HUES64 (cell line): ENCODE results near the gene NCK2.

ENCODE experiments used
- H3K27ac ChIP-seq: 2 replicates; pipeline ENCODE4 v1.7.0; 2013; ENCODE audit warnings: low read depth, low read length, inconsistent platforms
- H3K27me3 ChIP-seq: 2 replicates; pipeline ENCODE4 v1.6.1; 2013; ENCODE audit warnings: mild to moderate bottlenecking, low read length; ENCODE audit not compliant: insufficient read depth
- H3K36me3 ChIP-seq: 2 replicates; pipeline ENCODE4 v1.6.1; 2013; ENCODE audit warnings: mild to moderate bottlenecking, low read length; ENCODE audit not compliant: insufficient read depth
- H3K4me1 ChIP-seq: 2 replicates; pipeline ENCODE4 v1.6.1; 2013; ENCODE audit warnings: mild to moderate bottlenecking, low read length, moderate library complexity; ENCODE audit not compliant: insufficient read depth
- H3K4me3 ChIP-seq: 2 replicates; pipeline ENCODE4 v1.5.1; 2013; ENCODE audit warnings: mild to moderate bottlenecking, low read length, moderate library complexity
- H3K9ac ChIP-seq: 2 replicates; pipeline ENCODE4 v1.6.1; 2013; ENCODE audit warnings: mild to moderate bottlenecking, low read depth, low read length
- H3K9me3 ChIP-seq: 2 replicates; pipeline ENCODE4 v1.6.1; 2013; ENCODE audit warnings: low read depth, low read length; ENCODE audit not compliant: insufficient read depth
- WGBS: fragments of 150-250, 120-280 bp; methylation state at CpG from one replicate; pipeline ENCODE4 v1.1.7; 2013; ENCODE audit warnings: missing lambda C conversion rate; 5-methylcytosine and 5-hydroxymethylcytosine counted together

NCK2 gene

GRCh38 chr2:105737980-105738657, 6.6 kb upstream of the NCK2 start:
- Histone ChIP-seq H3K27ac (no peak overlapping the region), H3K9me3 (no peaks in the 10 kb centered on the region), H3K4me3 (no peak overlapping the region), H3K36me3 (no peaks in the 10 kb centered on the region), H3K9ac (no peak overlapping the region), H3K4me1 (no peaks in the 10 kb centered on the region), H3K27me3 (peaks cover 2% of the 10 kb centered on the region; the same call in 1 of the 2 replicates)
- 90% methylated on average over 4 of the region's 6 CpGs for WGBS

- H3K9me3 ChIP-seq, result no peaks in the 10 kb centered on the region
- peaks cover 1% of the 10 kb centered on the region; the same call in 1 of the 2 replicates for H3K4me1 ChIP-seq
- no peak overlapping the region for H3K27ac ChIP-seq
- 96% methylated on average over 6 of the region's 6 CpGs for WGBS
- no peak overlapping the region for H3K4me3 ChIP-seq
- no peaks in the 10 kb centered on the region for H3K36me3 ChIP-seq
- no peak overlapping the region for H3K9ac ChIP-seq
- peaks cover 8% of the 10 kb centered on the region; the same call in 1 of the 2 replicates for H3K27me3 ChIP-seq
These were observed 6.0 kb upstream of the NCK2 start for GRCh38 chr2:105738658-105739241.

DNA sequence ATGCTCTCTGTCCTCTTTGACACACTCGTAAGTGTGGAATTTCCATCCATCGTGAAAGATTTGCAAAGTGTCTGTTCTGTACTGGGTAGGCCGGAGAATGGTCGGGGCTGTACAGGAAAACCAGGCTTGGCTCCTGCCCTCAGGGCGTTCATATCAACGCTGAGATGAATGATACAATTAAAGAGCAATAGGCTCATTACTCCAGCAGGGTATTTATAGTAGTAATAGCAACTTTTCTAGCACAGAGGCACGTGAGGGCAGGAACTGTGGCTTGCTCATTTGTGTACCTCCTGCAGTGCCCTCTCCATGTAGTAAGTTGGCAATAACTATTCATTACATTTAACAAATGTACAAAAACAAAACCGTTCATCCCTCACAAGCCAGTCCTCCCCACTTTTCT, 5.3 kb upstream of the NCK2 start:
- 89% methylated on average over 8 of the region's 8 CpGs for WGBS
- H3K27ac ChIP-seq, result no peak overlapping the region

DNA sequence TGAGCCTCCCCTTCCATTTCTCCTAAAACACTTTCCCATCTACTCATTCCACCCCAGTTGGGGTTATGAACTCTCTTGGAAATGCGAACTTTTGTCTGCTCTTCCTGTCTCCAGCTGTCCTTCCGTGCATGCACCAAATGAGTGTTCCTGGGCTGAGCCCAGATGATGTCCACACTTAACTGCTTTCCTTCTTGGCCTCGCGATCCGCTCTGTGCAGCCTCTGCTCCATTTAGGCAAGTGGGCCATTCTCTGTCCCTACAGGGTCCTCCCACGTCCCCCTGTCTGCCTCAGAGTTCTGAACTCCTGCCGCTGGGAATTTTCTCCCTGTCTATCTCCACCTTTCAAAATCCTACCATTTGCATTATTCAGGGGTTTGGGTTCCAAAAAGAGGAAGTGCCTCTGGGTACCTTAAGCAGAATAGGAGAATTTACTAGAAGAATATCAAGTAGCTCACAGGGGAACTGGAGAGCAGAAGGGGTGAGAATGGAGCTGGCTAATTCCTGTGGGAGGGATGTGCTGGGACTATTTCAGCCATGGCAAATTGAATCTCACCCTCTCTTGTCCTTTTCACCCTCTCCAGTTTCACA, 4.7 kb upstream of the NCK2 start:
- H3K4me3 ChIP-seq, result no peak overlapping the region
- no peaks in the 10 kb centered on the region for H3K36me3 ChIP-seq
- peaks cover 6% of the 10 kb centered on the region for H3K4me1 ChIP-seq
- H3K27me3 ChIP-seq, result peaks cover 13% of the 10 kb centered on the region; the same call in 1 of the 2 replicates
- H3K9me3 ChIP-seq, result no peaks in the 10 kb centered on the region
- H3K9ac ChIP-seq, result no peak overlapping the region
- H3K27ac ChIP-seq, result no peak overlapping the region
- WGBS, result 81% methylated on average over 7 of the region's 7 CpGs

More for the DNA sequence above, 5.3 kb upstream of the NCK2 start:
- Histone ChIP-seq H3K4me3 (no peak overlapping the region), H3K27me3 (peaks cover 13% of the 10 kb centered on the region; the same call in 1 of the 2 replicates), H3K9me3 (no peaks in the 10 kb centered on the region), H3K9ac (no peak overlapping the region), H3K36me3 (no peaks in the 10 kb centered on the region), H3K4me1 (peaks cover 6% of the 10 kb centered on the region)

- peaks cover 7% of the 10 kb centered on the region for H3K4me1 ChIP-seq
- H3K36me3 ChIP-seq, result no peaks in the 10 kb centered on the region
- H3K4me3 ChIP-seq, result no peak overlapping the region
- no peak overlapping the region for H3K9ac ChIP-seq
- no peak overlapping the region for H3K27ac ChIP-seq
- H3K9me3 ChIP-seq, result no peaks in the 10 kb centered on the region
- peaks cover 13% of the 10 kb centered on the region; the same call in 1 of the 2 replicates for H3K27me3 ChIP-seq
- WGBS, result 87% methylated on average over 3 of the region's 3 CpGs
These were observed 3.5 kb upstream of the NCK2 start for GRCh38 chr2:105741174-105741573.

GRCh38 chr2:105741617-105742016, 3.1 kb upstream of the NCK2 start:
- H3K36me3 ChIP-seq, result no peaks in the 10 kb centered on the region
- no peak overlapping the region for H3K9ac ChIP-seq
- no peaks in the 10 kb centered on the region for H3K9me3 ChIP-seq
- peaks cover 13% of the 10 kb centered on the region; the same call in 1 of the 2 replicates for H3K27me3 ChIP-seq
- H3K4me3 ChIP-seq, result no peak overlapping the region
- peaks cover 11% of the 10 kb centered on the region for H3K4me1 ChIP-seq
- no peak overlapping the region for H3K27ac ChIP-seq
- WGBS, result 93% methylated on average over 4 of the region's 4 CpGs

- Histone ChIP-seq H3K27ac (no peak overlapping the region), H3K9me3 (no peaks in the 10 kb centered on the region)
- WGBS, result 4% methylated on average over 75 of the region's 75 CpGs
These were observed 412 bp upstream of the NCK2 start for GRCh38 chr2:105744091-105744908.

DNA sequence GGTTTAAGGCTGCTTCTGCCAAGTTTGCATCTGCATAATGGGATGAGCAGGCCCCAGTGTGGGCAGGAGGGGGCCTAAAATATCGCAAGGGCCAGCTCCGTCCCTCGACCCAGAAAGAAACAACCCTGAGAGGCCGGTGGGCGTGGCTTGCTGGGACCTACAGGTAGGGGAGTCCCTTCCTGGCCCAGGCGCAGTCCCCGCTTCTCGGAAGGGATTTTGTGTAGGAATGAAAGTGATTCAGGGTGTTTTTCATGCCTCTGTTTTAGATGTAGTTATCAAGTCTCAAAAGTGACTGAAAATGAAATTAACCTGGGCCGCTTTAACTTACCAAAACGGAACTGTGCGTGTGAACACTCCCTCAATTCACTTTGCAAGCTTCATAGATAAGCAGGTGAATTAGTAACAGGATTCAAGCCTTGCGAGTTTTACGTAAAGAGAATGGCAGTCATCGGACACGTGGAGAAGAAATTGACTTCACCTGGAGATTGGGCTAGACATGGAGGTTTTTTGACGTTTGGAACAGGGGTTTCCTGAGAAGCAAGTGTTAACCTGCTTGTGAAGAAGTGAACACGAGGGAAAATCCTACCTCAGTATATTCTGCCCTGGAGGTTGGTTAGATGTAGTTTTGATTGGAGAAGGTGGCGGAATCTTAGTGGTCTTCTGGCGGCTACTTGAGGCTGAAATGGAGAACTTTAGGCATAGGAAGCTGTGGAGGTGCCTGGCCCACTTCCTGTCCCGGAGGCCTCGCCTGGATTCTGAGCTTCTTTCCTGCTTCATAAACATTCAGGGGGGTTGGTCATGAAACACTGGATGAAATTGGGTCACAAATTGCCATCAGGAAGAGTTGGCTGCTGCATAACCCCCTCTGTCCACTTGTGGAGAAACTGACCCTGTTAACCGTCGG, 1.7 kb downstream of the NCK2 start:
- H3K27ac ChIP-seq, result no peak overlapping the region
- no peaks in the 10 kb centered on the region for H3K36me3 ChIP-seq
- H3K4me1 ChIP-seq, result peaks cover 14% of the 10 kb centered on the region
- H3K27me3 ChIP-seq, result peaks cover 13% of the 10 kb centered on the region; the same call in 1 of the 2 replicates
- peak overlapping the region; percentile 79 for H3K9ac ChIP-seq
- WGBS, result 55% methylated on average over 23 of the region's 23 CpGs
- H3K9me3 ChIP-seq, result no peaks in the 10 kb centered on the region
- peak overlapping the region; percentile 76 for H3K4me3 ChIP-seq

More at GRCh38 chr2:105744091-105744908, 412 bp upstream of the NCK2 start:
- Histone ChIP-seq H3K9ac (peak overlapping the region; percentile 18; the same call in 1 of the 2 replicates), H3K27me3 (peaks cover 13% of the 10 kb centered on the region; the same call in 1 of the 2 replicates), H3K4me3 (peak overlapping the region; percentile 76), H3K36me3 (no peaks in the 10 kb centered on the region), H3K4me1 (peaks cover 14% of the 10 kb centered on the region)

DNA sequence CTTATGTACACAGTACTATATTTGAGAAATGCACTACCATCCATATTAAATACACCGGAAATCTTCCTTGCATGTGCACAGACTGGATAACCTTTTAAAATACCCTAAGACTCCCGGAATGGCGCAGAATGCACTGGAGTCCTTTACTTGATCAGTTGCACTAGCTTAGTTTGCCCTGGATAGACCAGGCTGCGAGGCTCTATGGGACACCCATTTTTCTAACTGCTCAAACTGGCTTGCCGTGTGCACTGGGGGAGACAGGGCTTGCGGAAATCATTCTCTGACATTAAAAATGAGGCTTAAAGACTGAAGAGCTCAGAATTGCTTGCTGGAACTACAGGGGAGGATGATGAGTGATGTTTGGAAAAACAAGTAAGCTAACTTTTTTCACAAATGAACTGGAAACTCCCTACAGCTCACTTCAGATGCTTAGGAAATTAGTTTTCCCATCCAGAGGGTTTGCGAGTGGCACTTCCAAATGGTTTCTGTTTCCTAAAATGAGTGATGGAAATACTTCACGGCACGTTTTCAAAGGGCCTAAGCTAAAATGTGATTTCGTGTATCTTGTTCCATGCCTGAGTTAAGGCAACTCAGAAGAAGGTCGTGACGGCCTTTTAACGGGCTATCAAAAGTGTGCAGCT, 2.7 kb downstream of the NCK2 start:
- 93% methylated on average over 13 of the region's 13 CpGs for WGBS
- H3K4me1 ChIP-seq, result peaks cover 14% of the 10 kb centered on the region
- H3K36me3 ChIP-seq, result peaks cover under 1% of the 10 kb centered on the region; the same call in 1 of the 2 replicates
- peaks cover 13% of the 10 kb centered on the region; the same call in 1 of the 2 replicates for H3K27me3 ChIP-seq
- H3K4me3 ChIP-seq, result no peak overlapping the region
- H3K9me3 ChIP-seq, result no peaks in the 10 kb centered on the region
- no peak overlapping the region for H3K27ac ChIP-seq
- no peak overlapping the region for H3K9ac ChIP-seq

- no peak overlapping the region for H3K4me3 ChIP-seq
- H3K9me3 ChIP-seq, result no peaks in the 10 kb centered on the region
- 84% methylated on average over 3 of the region's 4 CpGs for WGBS
- peaks cover 14% of the 10 kb centered on the region for H3K4me1 ChIP-seq
- peaks cover 13% of the 10 kb centered on the region; the same call in 1 of the 2 replicates for H3K27me3 ChIP-seq
- peaks cover 2% of the 10 kb centered on the region; the same call in 1 of the 2 replicates for H3K36me3 ChIP-seq
- no peak overlapping the region for H3K27ac ChIP-seq
- no peak overlapping the region for H3K9ac ChIP-seq
These were observed 3.3 kb downstream of the NCK2 start for GRCh38 chr2:105747991-105748390.
